ENCODE data around the gene SLC6A9. TPM values are rescaled to one million over a fixed set of nuclear protein-coding genes. Genes with fewer than 3 reads are reported as not detected.

Gene SLC6A9
- total RNA-seq, 2 experiments from 2014 or later: 12.5 to 13.4 TPM

DNA sequence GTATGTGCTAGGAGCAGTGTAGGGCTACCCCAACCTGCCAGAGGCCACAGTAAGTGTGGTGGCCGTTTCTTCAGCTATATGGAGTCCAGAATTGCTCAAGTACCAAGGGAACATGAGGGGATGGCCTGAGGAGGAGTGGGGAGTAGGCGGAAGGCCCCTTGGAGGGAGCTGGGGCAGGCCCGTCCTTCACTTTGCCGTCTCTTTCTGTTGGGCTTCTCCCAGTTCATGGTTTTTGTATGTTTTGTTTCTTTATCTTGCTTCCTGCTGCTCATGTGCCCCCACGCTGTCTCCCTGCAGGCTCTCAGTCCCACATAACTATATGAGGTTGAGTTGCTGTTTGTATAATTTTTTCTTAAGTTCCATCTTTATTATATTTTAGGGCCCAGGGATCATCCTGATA lies 67.4 kb downstream of the SLC6A9 start:
- Mint-ChIP-seq H3K27me3 (no peaks in the 10 kb centered on the region), H3K27ac (no peak overlapping the region), H3K36me3 (ENCODE audit: low read depth) (peaks cover 2% of the 10 kb centered on the region), H3K4me1 (no peaks in the 10 kb centered on the region), H3K4me3 (no peak overlapping the region), H3K9me3 (ENCODE audit: low read depth) (no peaks in the 10 kb centered on the region)
- ChIA-PET POLR2A (interaction anchor here (0.6 kb wide), 1 partner anchor 11 kb away, joined by 3 read pairs; the partner anchor contains the start of gene ATP6V0B), CTCF (interaction anchor here (0.6 kb wide), 1 partner anchor 39 kb away, joined by 3 read pairs; no protein-coding TSS in a partner anchor)
- DNase-seq (no peak), ATAC-seq (no peak)
- intact Hi-C loops (cut with DNase I, micrococcal nuclease): no loop called here

DNA sequence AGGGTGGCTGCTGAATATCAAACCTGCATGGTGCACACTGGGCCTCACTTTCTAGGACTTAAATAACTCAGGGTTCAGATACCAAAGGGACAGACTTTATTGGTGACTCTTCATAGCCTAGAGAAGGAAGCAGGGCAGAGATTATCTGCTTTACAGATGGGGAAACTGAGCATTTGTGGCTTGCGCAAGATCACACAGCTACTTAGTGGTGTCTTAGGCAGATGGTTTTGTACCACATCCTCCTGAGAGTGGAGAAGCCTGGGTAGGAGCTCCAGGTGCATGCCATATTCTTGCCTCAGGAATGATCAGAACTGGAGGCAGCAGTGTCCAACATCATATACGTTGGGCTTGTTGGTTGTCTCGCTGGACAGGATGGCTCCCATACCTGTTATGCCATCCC lies 68.3 kb downstream of the SLC6A9 start:
- Mint-ChIP-seq H3K27ac (no peak overlapping the region), H3K4me1 (no peaks in the 10 kb centered on the region), H3K9me3 (ENCODE audit: low read depth) (no peaks in the 10 kb centered on the region), H3K27me3 (no peaks in the 10 kb centered on the region), H3K36me3 (ENCODE audit: low read depth) (peaks cover 6% of the 10 kb centered on the region), H3K4me3 (no peak overlapping the region)
- intact Hi-C loops (cut with DNase I, micrococcal nuclease): no loop called here
- DNase-seq: no peak
- POLR2A ChIA-PET: no interaction called here
- CTCF ChIA-PET: no interaction called here
- ATAC-seq: no peak

DNA sequence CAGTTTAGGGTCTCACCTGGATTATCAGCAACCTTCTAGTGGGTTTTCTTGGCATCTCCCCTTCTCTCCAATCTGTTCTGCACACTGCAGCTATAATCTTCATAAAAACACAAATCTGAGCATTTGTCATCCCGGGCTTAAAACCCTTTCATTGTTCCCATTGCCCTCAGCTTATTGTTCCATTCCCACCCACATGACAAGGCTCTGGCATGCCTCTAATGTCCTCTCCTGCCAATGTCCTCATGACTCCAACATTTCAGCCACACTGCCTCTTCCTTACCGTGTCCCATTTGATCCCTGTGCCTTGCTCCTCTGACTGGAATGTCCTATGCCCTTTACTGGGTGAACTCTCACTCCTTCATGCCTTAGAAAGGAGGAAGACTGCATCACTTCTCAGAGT lies 68.9 kb downstream of the SLC6A9 start:
- Mint-ChIP-seq H3K4me3 (no peak overlapping the region), H3K9me3 (ENCODE audit: low read depth) (no peaks in the 10 kb centered on the region), H3K27ac (no peak overlapping the region), H3K4me1 (no peaks in the 10 kb centered on the region), H3K27me3 (no peaks in the 10 kb centered on the region), H3K36me3 (ENCODE audit: low read depth) (peaks cover 6% of the 10 kb centered on the region)
- ChIA-PET POLR2A (no interaction called here), CTCF (interaction anchor here (0.6 kb wide), 1 partner anchor 1020 kb away, joined by 3 read pairs; no protein-coding TSS in a partner anchor)
- DNase-seq: no peak
- intact Hi-C loops (cut with DNase I, micrococcal nuclease): no loop called here
- ATAC-seq: no peak

- ATAC-seq: no peak
Measured at GRCh38 chr1:43961692-43962091, 69.6 kb downstream of the SLC6A9 start.

GRCh38 chr1:43960798-43961197 lies 70.5 kb downstream of the SLC6A9 start:
- H3K36me3 Mint-ChIP-seq (ENCODE audit: low read depth): peaks cover 10% of the 10 kb centered on the region
- ATAC-seq: no peak
- H3K4me3 Mint-ChIP-seq: no peak overlapping the region
- no peaks in the 10 kb centered on the region for H3K9me3 Mint-ChIP-seq (ENCODE audit: low read depth)
- DNase-seq: no peak
- ChIA-PET CTCF (interaction anchor here (0.6 kb wide), 1 partner anchor 27 kb away, joined by 4 read pairs; no protein-coding TSS in a partner anchor), POLR2A (no interaction called here)
- H3K4me1 Mint-ChIP-seq: no peaks in the 10 kb centered on the region
- intact Hi-C loops (cut with DNase I, micrococcal nuclease): no loop called here
- no peaks in the 10 kb centered on the region for H3K27me3 Mint-ChIP-seq
- H3K27ac Mint-ChIP-seq: no peak overlapping the region

More at GRCh38 chr1:43961692-43962091, 69.6 kb downstream of the SLC6A9 start:
- H3K9me3 Mint-ChIP-seq (ENCODE audit: low read depth): no peaks in the 10 kb centered on the region
- H3K27me3 Mint-ChIP-seq: no peaks in the 10 kb centered on the region
- ChIA-PET CTCF (interaction anchor here (0.6 kb wide), 1 partner anchor 1019 kb away, joined by 3 read pairs; no protein-coding TSS in a partner anchor), POLR2A (no interaction called here)
- no peaks in the 10 kb centered on the region for H3K4me1 Mint-ChIP-seq
- no peak overlapping the region for H3K4me3 Mint-ChIP-seq
- DNase-seq: no peak
- H3K27ac Mint-ChIP-seq: no peak overlapping the region
- intact Hi-C loops (cut with DNase I, micrococcal nuclease): no loop called here
- H3K36me3 Mint-ChIP-seq (ENCODE audit: low read depth): peaks cover 10% of the 10 kb centered on the region

DNA sequence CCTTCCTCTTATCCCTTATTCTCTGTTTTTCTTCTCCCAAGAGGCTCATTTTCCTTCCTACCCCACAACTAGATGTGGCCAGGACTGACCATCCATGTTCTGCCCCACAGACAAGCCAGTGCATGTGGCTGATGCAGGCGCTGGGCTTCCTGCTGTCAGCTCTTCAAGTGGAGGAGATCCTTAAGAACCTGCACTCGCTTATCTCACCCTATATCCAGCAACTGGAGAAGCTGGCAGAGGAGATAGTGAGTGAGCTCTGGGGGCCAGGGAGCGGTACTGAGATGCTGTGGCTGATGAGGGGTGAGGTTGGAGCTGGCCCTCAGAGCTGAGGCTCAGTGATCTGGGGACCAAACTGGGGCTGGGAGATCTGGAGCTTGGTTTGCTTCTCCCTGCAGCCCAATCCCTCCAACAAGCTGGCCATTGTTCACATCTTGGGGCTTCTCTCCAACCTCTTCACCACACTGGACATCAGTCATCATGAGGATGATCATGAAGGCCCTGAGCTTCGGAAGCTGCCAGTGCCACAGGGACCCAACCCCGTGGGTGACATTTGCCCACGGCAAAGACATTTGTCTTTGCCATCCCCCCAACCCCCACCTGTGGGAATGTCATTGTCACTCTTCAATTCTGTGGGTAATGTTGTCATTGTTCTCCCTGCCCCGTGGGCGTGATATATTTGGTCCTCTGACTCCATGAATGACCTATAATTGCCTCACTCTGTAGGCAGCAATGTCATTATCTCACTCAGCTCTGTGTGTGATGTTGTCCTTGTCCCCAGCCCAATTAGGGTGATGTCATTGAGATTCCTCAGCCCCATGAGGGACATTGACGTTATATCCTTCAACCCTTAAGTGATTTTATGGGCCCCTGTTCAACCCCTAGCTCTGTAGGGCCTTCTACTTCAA lies 72.7 kb downstream of the SLC6A9 start:
- POLR2A ChIA-PET: interaction anchor here (0.6 kb wide), 1 partner anchor 96 kb away, joined by 4 read pairs; no protein-coding TSS in a partner anchor

DNA sequence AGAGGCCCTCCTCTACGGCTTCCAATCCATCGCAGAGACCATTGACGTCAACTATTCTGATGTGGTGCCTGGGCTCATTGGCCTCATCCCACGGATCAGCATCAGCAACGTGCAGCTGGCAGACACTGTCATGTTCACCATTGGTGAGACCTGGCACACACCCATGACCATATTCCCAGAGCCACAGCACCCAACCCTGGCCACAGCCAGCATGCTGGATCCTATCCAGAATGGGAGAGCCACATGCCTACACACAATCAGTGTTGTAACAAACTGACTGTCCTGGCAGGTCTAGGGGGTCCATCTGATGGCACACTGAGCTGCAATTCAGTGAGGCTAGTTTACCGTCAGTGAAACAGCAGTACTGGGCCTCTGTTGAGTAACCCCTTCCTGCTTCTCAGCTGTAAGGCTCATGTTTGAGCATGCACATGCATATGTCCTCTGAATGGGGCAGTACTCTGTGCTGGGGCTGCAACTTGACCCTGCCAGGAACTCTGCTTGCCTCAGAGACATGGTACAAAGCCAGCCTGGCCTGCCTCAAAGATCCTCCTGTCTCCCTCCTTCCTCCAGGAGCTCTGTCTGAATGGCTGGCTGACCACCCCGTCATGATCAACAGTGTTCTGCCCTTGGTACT lies 73.7 kb downstream of the SLC6A9 start:
- Mint-ChIP-seq H3K27me3 (no peaks in the 10 kb centered on the region), H3K36me3 (ENCODE audit: low read depth) (peaks cover 10% of the 10 kb centered on the region), H3K9me3 (ENCODE audit: low read depth) (no peaks in the 10 kb centered on the region), H3K4me1 (no peaks in the 10 kb centered on the region), H3K27ac (no peak overlapping the region), H3K4me3 (no peak overlapping the region)
- ATAC-seq (no peak), DNase-seq (no peak)
- intact Hi-C loops (cut with DNase I, micrococcal nuclease): no loop called here
- CTCF ChIA-PET: interaction anchor here (0.7 kb wide), 1 partner anchor 439 kb away, joined by 4 read pairs; no protein-coding TSS in a partner anchor
- POLR2A ChIA-PET: no interaction called here

More for the DNA sequence above, 72.7 kb downstream of the SLC6A9 start:
- Mint-ChIP-seq H3K27me3 (no peaks in the 10 kb centered on the region), H3K4me3 (no peak overlapping the region), H3K4me1 (no peaks in the 10 kb centered on the region), H3K9me3 (ENCODE audit: low read depth) (no peaks in the 10 kb centered on the region), H3K27ac (no peak overlapping the region), H3K36me3 (ENCODE audit: low read depth) (peaks cover 10% of the 10 kb centered on the region)
- intact Hi-C loops (cut with DNase I, micrococcal nuclease): no loop called here
- DNase-seq: no peak
- no peak for ATAC-seq
- CTCF ChIA-PET: interaction anchor here (0.6 to 0.8 kb wide), 2 partner anchors 47 to 260 kb away, joined by 3 read pairs; no protein-coding TSS in a partner anchor

DNA sequence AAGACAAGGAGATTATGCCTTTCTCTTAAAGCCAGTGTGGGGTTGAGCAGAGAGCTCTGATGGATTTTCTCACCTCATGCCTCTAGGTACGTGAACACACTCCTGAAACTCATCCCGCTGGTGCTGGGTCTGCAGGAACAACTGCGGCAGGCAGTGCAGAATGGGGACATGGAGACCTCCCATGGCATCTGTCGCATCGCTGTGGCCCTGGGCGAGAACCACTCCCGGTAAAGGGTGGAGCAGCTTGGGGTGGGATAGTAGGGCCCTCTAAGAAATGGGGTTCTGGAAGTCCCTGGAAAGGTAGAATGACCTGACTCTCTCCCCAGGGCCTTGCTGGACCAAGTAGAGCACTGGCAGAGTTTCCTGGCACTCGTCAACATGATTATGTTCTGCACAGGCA lies 75.0 kb downstream of the SLC6A9 start:
- POLR2A ChIA-PET: interaction anchor here (0.7 kb wide), 1 partner anchor 9 kb away, joined by 14 read pairs; no protein-coding TSS in a partner anchor
- H3K27ac Mint-ChIP-seq: no peak overlapping the region
- no peak for ATAC-seq

GRCh38 chr1:43954036-43954435 lies 77.2 kb downstream of the SLC6A9 start:
- ChIA-PET POLR2A (no interaction called here), CTCF (interaction anchor here (1.4 to 2.3 kb wide), 2 partner anchors 8 to 19 kb away, joined by 3 to 9 read pairs; no protein-coding TSS in a partner anchor)
- intact Hi-C loops (cut with DNase I, micrococcal nuclease): no loop called here
- no peak for ATAC-seq
- Mint-ChIP-seq H3K27ac (no peak overlapping the region), H3K27me3 (no peaks in the 10 kb centered on the region), H3K4me1 (peaks cover 12% of the 10 kb centered on the region), H3K4me3 (no peak overlapping the region), H3K36me3 (ENCODE audit: low read depth) (peaks cover 15% of the 10 kb centered on the region), H3K9me3 (ENCODE audit: low read depth) (no peaks in the 10 kb centered on the region)
- no peak for DNase-seq

More for the DNA sequence above, 75.0 kb downstream of the SLC6A9 start:
- Mint-ChIP-seq H3K36me3 (ENCODE audit: low read depth) (peaks cover 10% of the 10 kb centered on the region), H3K9me3 (ENCODE audit: low read depth) (no peaks in the 10 kb centered on the region), H3K27me3 (no peaks in the 10 kb centered on the region), H3K4me3 (no peak overlapping the region), H3K4me1 (peaks cover 2% of the 10 kb centered on the region)
- DNase-seq: no peak
- intact Hi-C loops (cut with DNase I, micrococcal nuclease): no loop called here
- CTCF ChIA-PET: interaction anchor here (0.6 to 1.3 kb wide), 4 partner anchors 21 to 402 kb away, joined by 3 to 4 read pairs (median 3); no protein-coding TSS in a partner anchor

- ChIA-PET POLR2A (no interaction called here), CTCF (interaction anchor here (2.3 kb wide), 1 partner anchor 18 kb away, joined by 9 read pairs; no protein-coding TSS in a partner anchor)
- DNase-seq: no peak
- H3K4me3 Mint-ChIP-seq: no peak overlapping the region
- H3K36me3 Mint-ChIP-seq (ENCODE audit: low read depth): peaks cover 14% of the 10 kb centered on the region
- H3K27me3 Mint-ChIP-seq: no peaks in the 10 kb centered on the region
- intact Hi-C loops (cut with DNase I, micrococcal nuclease): no loop called here
- H3K27ac Mint-ChIP-seq: no peak overlapping the region
- peaks cover 14% of the 10 kb centered on the region for H3K4me1 Mint-ChIP-seq
- no peaks in the 10 kb centered on the region for H3K9me3 Mint-ChIP-seq (ENCODE audit: low read depth)
- ATAC-seq: no peak
Measured at GRCh38 chr1:43953361-43953760, 77.9 kb downstream of the SLC6A9 start.

DNA sequence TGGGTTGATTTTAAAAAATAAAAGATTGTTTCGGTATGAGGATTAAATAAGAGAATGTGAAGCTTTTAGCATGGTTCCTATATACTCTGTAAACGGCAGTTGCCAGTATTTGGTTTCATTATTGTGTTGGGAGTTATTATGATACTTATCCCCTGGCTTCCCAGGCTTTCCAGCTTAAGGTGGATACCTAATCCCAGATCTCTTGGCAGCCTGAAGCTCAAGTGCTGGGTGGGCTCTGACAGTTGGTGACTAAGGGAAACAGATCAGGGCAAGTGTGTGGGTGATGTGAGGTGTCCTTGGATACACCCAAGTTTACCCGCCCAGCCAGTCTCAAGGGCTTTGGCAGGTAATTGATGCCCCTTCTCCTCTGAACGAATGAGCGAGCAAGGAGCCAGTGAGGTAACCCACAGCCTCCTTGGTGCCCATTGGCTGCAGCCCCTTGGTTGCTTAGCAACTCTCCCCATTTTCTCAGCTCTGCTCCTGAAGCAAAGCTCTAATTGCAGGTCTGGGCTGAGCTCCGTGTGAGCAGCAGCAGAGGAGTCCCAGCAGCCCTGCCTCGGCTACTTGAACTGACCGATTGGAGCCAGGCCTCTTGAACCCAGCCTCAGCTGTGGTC lies 78.4 kb downstream of the SLC6A9 start:
- ATAC-seq (no peak), DNase-seq (no peak)
- CTCF ChIA-PET: interaction anchor here (0.6 to 3.5 kb wide), 3 partner anchors 18 to 52 kb away, joined by 3 to 12 read pairs (median 9); no protein-coding TSS in a partner anchor
- H3K27me3 Mint-ChIP-seq: no peaks in the 10 kb centered on the region
- peaks cover 19% of the 10 kb centered on the region for H3K4me1 Mint-ChIP-seq
- intact Hi-C loops (cut with DNase I, micrococcal nuclease): no loop called here
- H3K9me3 Mint-ChIP-seq (ENCODE audit: low read depth): no peaks in the 10 kb centered on the region
- H3K4me3 Mint-ChIP-seq: no peak overlapping the region
- no peak overlapping the region for H3K27ac Mint-ChIP-seq
- peaks cover 11% of the 10 kb centered on the region for H3K36me3 Mint-ChIP-seq (ENCODE audit: low read depth)
- POLR2A ChIA-PET: no interaction called here
